NCI-H1417 treated with DMSO at 0.1 percent for 48 hours (cell line): Measurements from ENCODE around the gene DDX59.
A peak's percentile ranks its signal among the peaks of the same experiment; 100 is the strongest.

Experiments used
- DNase-seq: peaks from one replicate; lab custom pipeline; 2025; lab: John Stamatoyannopoulos, UW

DDX59 gene

DNA sequence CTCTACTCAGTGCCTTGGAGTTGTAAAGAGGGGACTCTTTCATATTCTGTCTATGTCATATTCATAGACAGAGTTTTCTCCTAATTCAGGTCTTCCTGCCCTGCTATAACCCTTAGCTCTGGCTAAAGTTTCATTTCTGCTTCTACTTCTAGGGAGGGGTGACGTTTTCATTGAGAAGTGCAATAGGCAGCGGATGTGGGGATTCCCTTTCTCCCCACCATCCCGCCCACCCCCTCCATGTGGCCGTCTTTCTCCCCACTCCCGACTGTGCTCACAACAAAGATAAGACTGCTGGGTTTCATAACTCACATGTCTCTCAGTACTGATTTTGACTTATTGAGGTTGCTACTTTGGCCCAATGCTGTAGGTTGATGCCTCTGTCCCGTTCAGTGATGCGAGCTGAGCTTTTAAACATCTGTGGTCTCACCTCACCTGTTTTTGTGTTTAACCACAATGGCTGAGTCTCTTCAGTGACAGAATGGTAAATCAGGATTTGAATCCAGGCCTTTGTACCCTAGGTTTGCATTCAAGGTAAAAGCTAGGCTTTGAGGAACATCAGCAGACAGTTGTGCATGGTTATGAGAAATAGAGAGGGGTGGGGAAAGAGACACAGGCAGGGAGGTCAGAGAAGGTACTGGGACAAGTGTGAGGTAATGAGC is 41.4 kb downstream of the DDX59 start:
- DNase-seq = no peak

DNA sequence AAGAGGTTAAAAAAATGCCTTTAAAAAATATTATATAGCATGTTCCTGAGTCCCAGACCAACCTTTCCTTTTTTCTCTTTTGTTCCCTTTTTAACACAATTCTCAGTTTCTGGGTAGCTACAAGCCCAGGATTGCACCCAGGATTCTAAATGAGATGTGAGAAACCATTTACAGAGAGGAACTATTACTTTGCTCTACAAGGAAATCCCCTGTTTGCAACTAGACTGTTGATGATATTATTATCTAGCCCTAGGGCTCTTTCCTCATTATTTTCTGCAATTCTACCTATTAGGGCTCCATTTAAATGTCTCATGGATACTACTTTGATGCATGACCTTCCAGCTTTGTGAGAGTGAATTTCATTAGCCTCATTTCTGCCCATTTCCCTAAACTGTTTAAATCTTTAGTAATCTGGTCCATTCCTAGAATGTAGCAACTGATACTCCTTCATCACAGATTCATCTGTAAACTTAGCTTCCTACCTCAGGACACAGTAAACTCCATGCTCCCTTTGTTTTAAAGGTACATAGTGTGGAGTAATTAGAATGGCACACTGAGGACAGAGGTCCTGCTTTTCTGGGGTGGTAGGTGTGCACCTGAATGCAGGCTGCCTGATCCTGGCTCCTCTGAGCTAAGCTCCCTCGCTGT is 42.0 kb downstream of the DDX59 start:
- no peak for DNase-seq

DNA sequence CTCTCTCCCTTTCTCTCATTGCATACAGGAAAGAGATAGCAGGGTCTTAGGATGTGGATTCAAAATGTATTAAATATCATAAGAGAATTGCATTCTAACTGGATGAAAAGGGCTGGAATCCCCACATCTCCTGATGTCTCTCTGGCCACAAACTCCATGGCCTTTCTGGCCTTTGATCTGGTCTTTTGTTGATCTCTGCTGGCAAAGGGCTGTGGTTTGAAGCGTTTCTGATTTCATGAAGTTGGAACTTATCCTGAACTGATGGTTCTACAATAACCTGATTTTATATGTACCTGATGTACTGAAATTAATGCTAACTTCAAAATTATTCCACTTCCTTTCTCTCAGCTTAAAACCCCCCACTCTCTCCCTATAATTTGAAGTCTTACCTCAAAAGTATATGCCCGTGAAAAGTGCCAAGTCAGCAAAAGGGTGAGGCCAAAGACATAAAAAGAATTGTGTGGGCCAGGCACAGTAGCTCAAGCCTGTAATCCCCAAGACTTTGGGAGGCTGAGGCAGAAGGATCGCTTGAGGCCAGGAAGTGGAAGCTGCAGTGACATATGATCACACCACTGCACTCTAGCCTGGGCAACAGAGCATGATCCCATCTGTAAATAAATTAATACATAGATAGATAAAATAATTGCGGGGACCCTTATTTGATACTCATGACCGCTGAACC is 42.7 kb downstream of the DDX59 start:
- DNase-seq = no peak

DNA sequence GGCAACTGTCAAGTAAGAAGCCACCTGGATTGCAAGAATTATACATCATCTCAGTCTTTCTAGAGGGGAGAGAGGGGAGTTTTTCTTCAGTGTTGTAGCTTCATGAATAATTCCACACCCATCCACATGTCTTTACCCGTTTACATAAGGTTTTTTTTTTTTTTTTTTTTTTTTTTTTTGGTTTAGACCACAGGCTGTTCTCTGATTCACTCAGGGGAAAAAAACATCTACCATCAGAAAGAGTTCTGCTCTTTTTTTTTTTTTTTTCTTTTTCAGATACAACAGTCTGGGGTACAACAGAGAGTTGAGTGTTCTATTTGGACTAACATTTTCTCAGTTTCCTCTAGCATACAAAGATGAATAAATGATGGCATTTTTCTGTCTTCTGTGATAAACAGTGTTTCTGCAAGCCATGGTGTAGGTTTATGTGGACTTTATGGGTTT is 44.3 kb downstream of the DDX59 start:
- DNase-seq = no peak

DNA sequence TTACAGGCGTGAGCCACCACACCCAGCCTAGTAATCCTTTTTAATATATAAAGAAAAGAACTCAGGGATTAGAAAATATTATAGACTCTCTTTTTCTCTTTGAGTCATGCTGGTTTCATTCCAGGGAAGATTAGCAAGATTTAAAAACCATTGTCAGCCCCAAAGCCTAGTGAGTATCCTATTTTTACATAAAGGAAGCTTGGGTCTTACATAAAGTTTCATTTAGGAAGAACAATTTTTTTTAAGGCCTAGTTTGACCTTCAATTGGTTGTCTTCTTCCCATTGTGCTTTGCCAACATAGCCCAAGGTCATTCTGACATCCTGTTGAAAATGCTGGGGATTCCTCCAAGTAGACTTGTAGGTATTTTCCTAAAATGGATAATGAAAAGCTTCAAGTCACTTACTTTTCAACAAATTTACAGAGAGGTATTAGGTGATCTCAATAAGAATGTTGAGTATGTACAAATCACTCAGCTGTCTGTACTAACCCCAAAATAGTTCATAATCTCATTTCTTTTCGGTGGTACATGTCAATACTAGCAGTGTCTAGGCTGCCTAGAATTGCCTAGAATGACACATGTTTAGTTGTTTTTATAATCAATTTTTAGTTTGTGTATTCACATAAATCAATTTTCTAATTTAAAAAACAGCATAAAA is 44.9 kb downstream of the DDX59 start:
- no peak for DNase-seq

DNA sequence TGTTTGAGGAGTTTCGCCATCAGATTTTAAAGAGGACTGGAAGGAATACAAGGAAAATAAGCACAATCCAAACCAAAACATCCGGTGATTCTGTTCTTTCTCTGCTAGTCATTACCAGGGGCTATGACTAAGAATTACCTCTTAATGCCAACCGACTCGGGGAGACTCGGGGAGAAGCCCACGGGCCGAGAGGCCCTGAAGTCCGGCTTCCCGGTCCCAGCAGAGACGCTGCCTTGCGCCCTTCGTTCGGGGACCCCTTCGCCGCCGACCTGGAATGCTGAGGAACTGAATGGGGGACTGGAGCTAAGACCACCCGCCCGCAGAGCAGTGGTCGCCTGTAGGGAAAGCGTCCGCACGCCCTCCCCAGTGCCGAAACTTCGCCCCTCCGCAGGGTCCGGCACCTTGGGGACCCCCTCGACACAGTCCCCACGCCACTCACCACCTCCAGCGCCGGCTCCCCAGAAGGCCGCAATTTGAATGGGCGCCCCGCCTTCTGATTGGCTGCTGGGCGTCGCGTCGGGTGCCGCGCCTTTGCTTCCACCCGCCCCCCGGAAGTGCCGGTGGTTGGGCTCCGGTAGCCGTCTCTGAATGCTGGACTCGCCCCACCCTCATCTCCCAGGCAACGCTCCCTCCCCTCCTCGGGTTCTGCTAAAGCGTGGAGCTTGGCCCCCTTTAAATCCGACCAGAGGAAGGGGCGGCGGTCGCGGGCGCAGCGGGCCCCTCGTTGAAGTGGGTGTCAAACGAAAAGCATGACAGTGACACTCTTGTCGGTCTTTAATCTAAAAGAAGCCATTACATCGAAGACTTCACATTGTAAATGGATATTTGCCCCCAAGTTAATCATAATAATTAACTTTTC is 49.2 kb downstream of the DDX59 start, which contains the start of gene KIF14:
TSS of gene KIF14 (minus strand) at position 479 of the 859 bp plus-strand sequence. CDS start 2,028 bp downstream, outside the sequence.
- DNase-seq = peak; percentile 45

DNA sequence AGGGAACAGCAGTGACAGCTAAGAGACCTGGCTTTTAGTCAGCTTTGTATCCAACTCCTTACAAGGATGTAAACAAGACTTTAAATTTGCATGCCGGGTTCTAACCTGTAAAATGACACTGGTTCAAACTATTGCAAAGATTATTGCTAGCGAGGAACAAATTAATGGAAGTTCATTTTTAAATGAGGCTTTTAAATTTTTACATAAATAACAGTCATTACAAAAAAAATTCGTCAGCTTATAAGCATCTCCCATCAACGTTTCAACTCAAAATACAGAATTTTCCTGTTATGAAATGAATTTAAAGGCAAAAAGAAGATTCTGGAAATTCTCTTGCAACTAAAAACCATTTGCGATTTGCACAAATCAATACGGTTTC is 49.8 kb downstream of the DDX59 start:
- no peak for DNase-seq

DNA sequence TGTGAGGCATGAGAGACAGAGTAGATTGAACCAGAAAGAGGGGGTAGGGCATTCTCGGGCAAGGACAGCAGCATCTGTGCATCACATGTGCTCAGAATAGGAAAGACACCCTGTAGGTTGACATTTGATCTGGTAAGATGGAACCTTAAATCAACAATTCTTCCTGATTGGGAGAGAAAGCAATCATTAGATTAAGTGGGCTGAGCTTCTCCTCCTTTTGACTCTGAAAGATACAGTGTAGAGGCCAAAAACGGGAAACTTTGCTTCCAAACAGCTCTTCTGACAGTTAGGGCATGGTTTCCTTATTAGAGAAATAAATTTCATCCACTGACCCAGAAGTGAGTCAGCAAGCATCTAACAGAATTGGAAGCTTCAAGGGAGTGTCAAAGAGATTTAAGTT is 58.9 kb downstream of the DDX59 start:
- no peak for DNase-seq

DNA sequence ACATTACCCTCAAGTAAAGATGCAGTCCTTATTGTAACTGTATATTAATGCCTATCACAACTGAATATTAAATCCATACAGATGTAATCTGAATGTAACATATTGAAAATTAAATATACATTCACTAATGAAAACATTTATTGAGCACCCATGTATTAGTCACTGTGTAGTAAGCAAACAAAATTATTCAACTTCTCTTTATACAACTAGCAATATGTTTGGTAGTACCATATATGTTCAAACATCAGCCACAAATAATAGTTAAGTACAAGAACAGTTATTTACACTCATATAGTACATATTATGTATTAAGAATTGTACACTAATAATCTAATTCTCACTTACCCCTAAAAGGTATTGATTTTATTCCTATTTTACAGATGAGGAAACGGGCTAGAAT is 67.1 kb downstream of the DDX59 start:
- no peak for DNase-seq
